Measurements from ENCODE around the gene KANK4. TPM values are rescaled to one million over a fixed set of nuclear protein-coding genes. Genes with fewer than 3 reads are reported as not detected.

Gene KANK4
- polyA plus RNA-seq, 2 of the 4 experiments (the other 2 are of a cell fraction), result 0.66 to 0.81 TPM

- TF ChIP-seq ELK1 (IDR thresholded peaks at IDR 0.05; ENCODE audit: low read depth, low read length), result no peak
Observed at GRCh38 chr1:62362926-62363325, 43.7 kb upstream of the KANK4 start (continued).

GRCh38 chr1:62362061-62362917, 43.1 kb upstream of the KANK4 start:
- TF ChIP-seq NPAS2 (CRISPR knock-in tag; IDR thresholded peaks at IDR 0.05; ENCODE audit: borderline replicate concordance) (no peak), HDAC2 (IDR thresholded peaks at IDR 0.05) (no peak)
- CTCF ChIA-PET, result no interaction called here

GRCh38 chr1:62361431-62361830, 42.2 kb upstream of the KANK4 start:
- ATAC-seq (no peak), DNase-seq (ENCODE audit: low read depth in 1 of 2, low spot score in 1 of 2) (no peak), FAIRE-seq (no peak)
- ChIA-PET POLR2A (no interaction called here), CTCF (no interaction called here)
- TF ChIP-seq ZSCAN20 (CRISPR knock-in tag; IDR thresholded peaks at IDR 0.05), result no peak
- Histone ChIP-seq H3K27ac (no peak overlapping the region), H3K4me3 (no peak overlapping the region), H3K9me3 (no peaks in the 10 kb centered on the region), H3K4me1 (peaks cover 3% of the 10 kb centered on the region; the same call in 1 of the 3 replicates), H3K4me2 (no peak overlapping the region)
- WGBS (ENCODE audit: missing lambda C conversion rate), result 79% methylated on average over 3 of the region's 4 CpGs

More at GRCh38 chr1:62362061-62362917, 43.1 kb upstream of the KANK4 start:
- H3K27ac ChIP-seq, result no peak overlapping the region
- DNase-seq (ENCODE audit: low read depth in 1 of 2, low spot score in 1 of 2), result no peak
- H3K4me1 ChIP-seq, result no peaks in the 10 kb centered on the region
- no peak for ATAC-seq
- 71% methylated on average over 11 of the region's 11 CpGs for WGBS (ENCODE audit: missing lambda C conversion rate)
- H3K9me3 ChIP-seq, result no peaks in the 10 kb centered on the region
- no peak for FAIRE-seq
- POLR2A ChIA-PET, result no interaction called here
- no peak overlapping the region for H3K4me2 ChIP-seq
- H3K4me3 ChIP-seq, result no peak overlapping the region

- CTCF ChIA-PET, result interaction anchor here (0.6 to 1.5 kb wide), 3 partner anchors 9 to 175 kb away, joined by 3 to 6 read pairs (median 3); no protein-coding TSS in a partner anchor
- TF ChIP-seq ATOH8 (CRISPR knock-in tag; IDR thresholded peaks at IDR 0.05; ENCODE audit: low read depth), result no peak
- no peak for TF ChIP-seq POLR2A (IDR thresholded peaks at IDR 0.05; ENCODE audit: low read length)
- H3K4me3 ChIP-seq, result no peak overlapping the region
- ATAC-seq, result no peak
- no peak overlapping the region for H3K27ac ChIP-seq
- no peak for FAIRE-seq
- peaks cover 3% of the 10 kb centered on the region; the same call in 1 of the 3 replicates for H3K4me1 ChIP-seq
- no peaks in the 10 kb centered on the region for H3K9me3 ChIP-seq
- 82% methylated on average over 11 of the region's 11 CpGs for WGBS (ENCODE audit: missing lambda C conversion rate)
- POLR2A ChIA-PET, result no interaction called here
- H3K4me2 ChIP-seq, result no peak overlapping the region
- no peak for DNase-seq (ENCODE audit: low read depth in 1 of 2, low spot score in 1 of 2)
Observed at GRCh38 chr1:62358665-62359373, 39.6 kb upstream of the KANK4 start.

GRCh38 chr1:62357916-62358315, 38.7 kb upstream of the KANK4 start:
- CTCF ChIA-PET, result interaction anchor here (1.5 kb wide), 1 partner anchor 10 kb away, joined by 3 read pairs; no protein-coding TSS in a partner anchor

More at GRCh38 chr1:62357916-62358315, 38.7 kb upstream of the KANK4 start:
- ATAC-seq (no peak), FAIRE-seq (no peak), DNase-seq (ENCODE audit: low read depth in 1 of 2, low spot score in 1 of 2) (no peak)
- no peak overlapping the region for H3K4me3 ChIP-seq
- 73% methylated on average over 6 of the region's 6 CpGs for WGBS (ENCODE audit: missing lambda C conversion rate)
- H3K4me2 ChIP-seq, result no peak overlapping the region
- no peaks in the 10 kb centered on the region for H3K9me3 ChIP-seq
- POLR2A ChIA-PET, result interaction anchor here (0.5 kb wide), 1 partner anchor 121 kb away, joined by 5 read pairs; no protein-coding TSS in a partner anchor
- TF ChIP-seq ZNF302 (CRISPR knock-in tag; IDR thresholded peaks at IDR 0.05) (no peak), USF2 (IDR thresholded peaks at IDR 0.05) (no peak), CEBPB (IDR thresholded peaks at IDR 0.05) (no peak), BCL3 (IDR thresholded peaks at IDR 0.05) (no peak), HDAC2 (IDR thresholded peaks at IDR 0.05) (no peak), CHD2 (IDR thresholded peaks at IDR 0.05; ENCODE audit: low read length, partially characterized antibody) (no peak), ZFP36 (IDR thresholded peaks at IDR 0.05; ENCODE audit: borderline replicate concordance, partially characterized antibody) (no peak)
- H3K4me1 ChIP-seq, result peaks cover 3% of the 10 kb centered on the region; the same call in 1 of the 3 replicates
- H3K27ac ChIP-seq, result no peak overlapping the region

Data from A549 (cell line).